A549 (cell line): ENCODE data around the gene ZNF526.

Source experiments
- CTCF ChIP-seq: fragments of >200 bp; sonication (Bioruptor Twin); formaldehyde crosslinking; IDR thresholded peaks from 3 replicates; pipeline ENCODE4 v1.5.1; 2016
- JUNB ChIP-seq: fragments of >200 bp; sonication (Bioruptor Twin); formaldehyde crosslinking; IDR thresholded peaks from 2 replicates; pipeline ENCODE4 v1.6.1; 2016
- MAFK ChIP-seq: fragments of 450-650 bp; IDR thresholded peaks from 2 replicates; pipeline ENCODE4 v1.6.1; 2014; ENCODE audit not compliant: partially characterized antibody
- POLR2A ChIP-seq: IDR thresholded peaks from 2 replicates; pipeline ENCODE4 v1.6.1; 2012; ENCODE audit warnings: mild to moderate bottlenecking, low read length
- TF ChIP-seq, protein P1 (sequence below): fragments of 450-650 bp; IDR thresholded peaks from 2 replicates; pipeline ENCODE4 v1.6.1; 2014; ENCODE audit warnings: antibody characterized with exemption
- TF ChIP-seq, protein P2 (sequence below): IDR thresholded peaks from 2 replicates; pipeline ENCODE4 v1.6.1; 2012; ENCODE audit warnings: low read depth, borderline replicate concordance

GRCh38 chr19:42276821-42277220 is 56.7 kb downstream of the ZNF526 start:
- TF ChIP-seq POLR2A (no peak), CTCF (no peak), JUNB (no peak), MAFK (no peak)
- TF ChIP-seq, protein P1, sequence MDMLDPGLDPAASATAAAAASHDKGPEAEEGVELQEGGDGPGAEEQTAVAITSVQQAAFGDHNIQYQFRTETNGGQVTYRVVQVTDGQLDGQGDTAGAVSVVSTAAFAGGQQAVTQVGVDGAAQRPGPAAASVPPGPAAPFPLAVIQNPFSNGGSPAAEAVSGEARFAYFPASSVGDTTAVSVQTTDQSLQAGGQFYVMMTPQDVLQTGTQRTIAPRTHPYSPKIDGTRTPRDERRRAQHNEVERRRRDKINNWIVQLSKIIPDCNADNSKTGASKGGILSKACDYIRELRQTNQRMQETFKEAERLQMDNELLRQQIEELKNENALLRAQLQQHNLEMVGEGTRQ = no peak
- TF ChIP-seq, protein P2, sequence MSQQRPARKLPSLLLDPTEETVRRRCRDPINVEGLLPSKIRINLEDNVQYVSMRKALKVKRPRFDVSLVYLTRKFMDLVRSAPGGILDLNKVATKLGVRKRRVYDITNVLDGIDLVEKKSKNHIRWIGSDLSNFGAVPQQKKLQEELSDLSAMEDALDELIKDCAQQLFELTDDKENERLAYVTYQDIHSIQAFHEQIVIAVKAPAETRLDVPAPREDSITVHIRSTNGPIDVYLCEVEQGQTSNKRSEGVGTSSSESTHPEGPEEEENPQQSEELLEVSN = no peak
